H54 (cell line): Measurements from ENCODE around the gene NXPE4.
"Not testable (repeated sequence)": the region's sequence is repeated elsewhere in the genome, so short reads cannot be mapped to it uniquely, and the experiment has no call there.

ENCODE experiments used
- DNase-seq: peaks from one replicate; pipeline ENCODE4 v3.0.0; 2011; ENCODE audit warnings: low spot score, mixed read lengths; ENCODE audit not compliant: insufficient read length
- FAIRE-seq: peaks from 3 replicates; lab custom pipeline; 2011; peaks lifted over from hg19 to GRCh38; lab: Jason Lieb, UNC
- POLR2A ChIP-seq: IDR thresholded peaks from 2 replicates; pipeline ENCODE4 v1.6.1; 2011; ENCODE audit warnings: low read depth, mild to moderate bottlenecking, low read length

The NXPE4 gene

GRCh38 chr11:114595571-114595970, at the start of gene NXPE4:
TSS of gene NXPE4 (minus strand) at chr11:114595786. CDS start at chr11:114594759, 1,027 bp downstream.
- no peak for TF ChIP-seq POLR2A
- FAIRE-seq: no peak
- DNase-seq: no peak

GRCh38 chr11:114639440-114639839, 43.9 kb upstream of the NXPE4 start:
- DNase-seq, FAIRE-seq: not testable (repeated sequence)

- not testable (repeated sequence) for DNase-seq
Observed at GRCh38 chr11:114631445-114631965, 35.9 kb upstream of the NXPE4 start.

GRCh38 chr11:114625294-114625693, 29.7 kb upstream of the NXPE4 start:
- no peak for DNase-seq
- FAIRE-seq: no peak
- no peak for TF ChIP-seq POLR2A

More at GRCh38 chr11:114631445-114631965, 35.9 kb upstream of the NXPE4 start:
- not testable (repeated sequence) for FAIRE-seq

GRCh38 chr11:114624455-114625207, 29.0 kb upstream of the NXPE4 start:
- no peak for DNase-seq
- TF ChIP-seq POLR2A: no peak
- FAIRE-seq: no peak

- DNase-seq: no peak
- no peak for TF ChIP-seq POLR2A
- no peak for FAIRE-seq
Observed at GRCh38 chr11:114623720-114624119, 28.1 kb upstream of the NXPE4 start.

- DNase-seq: no peak
- no peak for TF ChIP-seq POLR2A
- FAIRE-seq: no peak
Observed at GRCh38 chr11:114622858-114623257, 27.3 kb upstream of the NXPE4 start.

- DNase-seq: no peak
- no peak for FAIRE-seq
- TF ChIP-seq POLR2A: no peak
Observed at GRCh38 chr11:114621950-114622809, 26.6 kb upstream of the NXPE4 start.

- no peak for TF ChIP-seq POLR2A
- no peak for FAIRE-seq
- DNase-seq: no peak
Observed at GRCh38 chr11:114621072-114621471, 25.5 kb upstream of the NXPE4 start.

GRCh38 chr11:114619659-114620173, 24.1 kb upstream of the NXPE4 start:
- DNase-seq: no peak
- TF ChIP-seq POLR2A: no peak
- no peak for FAIRE-seq

- FAIRE-seq: no peak
- TF ChIP-seq POLR2A: no peak
- DNase-seq: no peak
Observed at GRCh38 chr11:114618139-114618538, 22.6 kb upstream of the NXPE4 start.

- FAIRE-seq: no peak
- TF ChIP-seq POLR2A: no peak
- no peak for DNase-seq
Observed at GRCh38 chr11:114617157-114618124, 21.9 kb upstream of the NXPE4 start.

GRCh38 chr11:114616516-114616915, 20.9 kb upstream of the NXPE4 start:
- FAIRE-seq (no peak), DNase-seq (no peak)
- TF ChIP-seq POLR2A: no peak
